GM12878 (cell line): Measurements from ENCODE around the gene IP6K3. TPM values are rescaled to one million over a fixed set of nuclear protein-coding genes. Genes with fewer than 3 reads are reported as not detected.

Experiments used
- ATAC-seq: fragments of 200-7000 bp; cut with Tn5 transposase; 3 replicates; pipeline ENCODE4 v1.9.1; 2020; ENCODE audit warnings: mild to moderate bottlenecking, moderate library complexity
- BruUV-seq: library from RNA; stranded (reverse); fragments of 400-500 nt; replicated peaks from 2 replicates; lab custom pipeline; 2021; lab: Mats Ljungman, UMichigan
- CTCF ChIA-PET: fragments of 300-600 bp; sonication (Branson Sonifier 250); formaldehyde crosslinking; extraction: SDS; loops from one replicate; lab custom pipeline; 2021; ENCODE audit warnings: inconsistent platforms; lab: Yijun Ruan, JAX
- POLR2A ChIA-PET: fragments of 350-600 bp; formaldehyde crosslinking; extraction: SDS; loops from one replicate; lab custom pipeline; 2021; ENCODE audit warnings: inconsistent platforms; lab: Charles Lee
- RAD21 ChIA-PET: fragments of 300-600 bp; sonication (Branson Sonifier 250); formaldehyde crosslinking; loops from one replicate; lab custom pipeline; 2023; ENCODE audit warnings: antibody characterized with exemption; ENCODE audit not compliant: unreplicated experiment; lab: Charles Lee
- SMC1A ChIA-PET: fragments of 300-600 bp; sonication (Branson Sonifier 250); formaldehyde crosslinking; loops from one replicate; lab custom pipeline; 2023; ENCODE audit not compliant: unreplicated experiment, uncharacterized antibody; lab: Charles Lee
- DNase-seq: peaks from one replicate; pipeline ENCODE4 v3.0.0-alpha.2; 2011; ENCODE audit warnings: low read depth, low spot score
- FAIRE-seq: peaks from 3 replicates; lab custom pipeline; 2011; peaks lifted over from hg19 to GRCh38; lab: Jason Lieb, UNC
- H2AFZ ChIP-seq: 2 replicates; pipeline ENCODE4 v1.6.0; 2011; ENCODE audit warnings: low read depth, low read length, control low read depth; ENCODE audit not compliant: control insufficient read depth
- H3K27ac ChIP-seq: 2 replicates; pipeline ENCODE4 v1.5.1; 2011; ENCODE audit warnings: control low read depth; ENCODE audit not compliant: control insufficient read depth, insufficient read depth
- H3K27me3 ChIP-seq, 2 experiments: replicated peaks in 1 of 2; 2 replicates each; pipeline versions ENCODE4 v1.6.0 to v1.6.1; 2011; ENCODE audit warnings: low read length in 1 of 2; ENCODE audit not compliant: control insufficient read depth in 2 of 2, insufficient read depth in 2 of 2
- H3K36me3 ChIP-seq, 2 experiments: 2 replicates each; pipeline ENCODE4 v1.5.1; 2011; ENCODE audit warnings: low read length in 1 of 2; ENCODE audit not compliant: control insufficient read depth in 2 of 2, insufficient read depth in 2 of 2
- H3K4me1 ChIP-seq: 2 replicates; pipeline ENCODE4 v1.6.1; 2011; ENCODE audit warnings: mild to moderate bottlenecking, low read length, moderate library complexity, mixed read lengths; ENCODE audit not compliant: control insufficient read depth, insufficient read depth
- H3K4me2 ChIP-seq: 2 replicates; pipeline ENCODE4 v1.6.0; 2011; ENCODE audit warnings: control low read depth; ENCODE audit not compliant: control insufficient read depth, insufficient read depth
- H3K4me3 ChIP-seq: fragments of 200-600 bp; sonication (generic); 2 replicates; pipeline ENCODE4 v1.5.1; 2016
- H3K79me2 ChIP-seq: 2 replicates; pipeline ENCODE4 v1.6.0; 2011; ENCODE audit warnings: low read length; ENCODE audit not compliant: control insufficient read depth, insufficient read depth
- H3K9ac ChIP-seq: 2 replicates; pipeline ENCODE4 v1.8.0; 2011; ENCODE audit warnings: low read length, control low read depth, mixed read lengths; ENCODE audit not compliant: control insufficient read depth, insufficient read depth
- H3K9me3 ChIP-seq: replicated peaks from 3 replicates; pipeline ENCODE4 v1.5.1; 2011; ENCODE audit warnings: mild to moderate bottlenecking, low read length; ENCODE audit not compliant: control insufficient read depth, insufficient read depth
- H4K20me1 ChIP-seq: 2 replicates; pipeline ENCODE4 v1.6.0; 2011; ENCODE audit not compliant: control insufficient read depth, insufficient read depth
- ESRRA ChIP-seq: IDR thresholded peaks from 2 replicates; pipeline ENCODE4 v1.6.1; 2012; ENCODE audit warnings: mild to moderate bottlenecking, low read length, improper control_type of control experiment
- FOXK2 ChIP-seq: fragments of 450-650 bp; IDR thresholded peaks from 2 replicates; pipeline ENCODE4 v1.6.1; 2017; ENCODE audit warnings: mild to moderate bottlenecking, moderate library complexity
- NFYB ChIP-seq: IDR thresholded peaks from 2 replicates; pipeline ENCODE4 v1.6.1; 2011; ENCODE audit warnings: low read depth, mild to moderate bottlenecking, low read length, improper control_type of control experiment, moderate library complexity; ENCODE audit not compliant: insufficient read depth
- POLR2AphosphoS2 ChIP-seq: IDR thresholded peaks from 2 replicates; pipeline ENCODE4 v1.6.1; 2011; ENCODE audit warnings: low read depth, mild to moderate bottlenecking, low read length, improper control_type of control experiment, moderate library complexity
- RFX5 ChIP-seq: IDR thresholded peaks from 2 replicates; pipeline ENCODE4 v1.6.1; 2011; ENCODE audit warnings: low read depth, low read length, improper control_type of control experiment
- SMC3 ChIP-seq: IDR thresholded peaks from 2 replicates; pipeline ENCODE4 v1.6.1; 2011; ENCODE audit warnings: low read length, improper control_type of control experiment, borderline replicate concordance
- SP1 ChIP-seq: IDR thresholded peaks from one replicate; pipeline ENCODE4 v1.6.1; 2011; ENCODE audit warnings: low read depth, low read length
- STAT3 ChIP-seq: IDR thresholded peaks from 2 replicates; pipeline ENCODE4 v1.6.1; 2011; ENCODE audit warnings: low read depth, low read length, improper control_type of control experiment
- SUPT20H ChIP-seq: IDR thresholded peaks from 2 replicates; pipeline ENCODE4 v1.6.1; 2011; ENCODE audit warnings: low read depth, mild to moderate bottlenecking, low read length, moderate library complexity, borderline replicate concordance; ENCODE audit not compliant: control insufficient read depth
- ZNF622 ChIP-seq: fragments of 450-650 bp; IDR thresholded peaks from 2 replicates; pipeline ENCODE4 v1.6.1; 2017; ENCODE audit warnings: mild to moderate bottlenecking, inconsistent platforms
- WGBS: methylation state at CpG from one replicate; pipeline ENCODE4 v1.1.6; 2016; ENCODE audit warnings: low lambda C conversion rate; ENCODE audit not compliant: insufficient replicate concordance, insufficient coverage; ENCODE audit errors: missing lambda C conversion rate; 5-methylcytosine and 5-hydroxymethylcytosine counted together
- in situ Hi-C: fragments of 300-500 bp; cut with MboI; formaldehyde crosslinking; loops from 9 replicates; pipeline ENCODE4 v1.14.3; 2018; ENCODE audit warnings: mixed read lengths
- intact Hi-C: fragments of 100-400 bp; cut with micrococcal nuclease; formaldehyde crosslinking; loops from one replicate; pipeline ENCODE4 v1.14.2; 2022; ENCODE audit not compliant: unreplicated experiment
- polyA plus RNA-seq, 11 experiments: library from polyadenylated mRNA; depleted of rRNA in 4 of 11; unstranded in 6 of 11; stranded (reverse) in 5 of 11; fragments of >200 nt; fragmentation: Nextera tagmentation in 4 of 11; fragmentation: Illumina TruSeq in 1 of 11; extraction: Ambion mirVana in 4 of 11; extraction: Trizol in 1 of 11; gene quantifications; 1 replicate in 1 of 11; 2 replicates in 10 of 11; pipeline versions ENCODE4 v1.2.1 to v1.2.3, GENCODE V29; 2011 to 2016; ENCODE audit warnings: inconsistent platforms in 2 of 11, missing spikeins in 2 of 11, low read depth in 1 of 11
- total RNA-seq, 4 experiments: library from RNA; depleted of rRNA in 3 of 4; stranded (reverse); fragments of >200 nt in 3 of 4; fragmentation: Illumina TruSeq in 1 of 4; extraction: Trizol in 1 of 4; gene quantifications; 2 replicates each; pipeline versions ENCODE4 v1.2.1 to v1.2.3, GENCODE V29; 2013 to 2021
- TF ChIP-seq, protein P1 (sequence below): IDR thresholded peaks from 2 replicates; pipeline ENCODE4 v1.6.1; 2011; ENCODE audit warnings: borderline replicate concordance, low read depth, mild to moderate bottlenecking, moderate library complexity, mixed read lengths, low read length; ENCODE audit not compliant: insufficient read depth; ENCODE audit errors: extremely low read length
- TF ChIP-seq, protein P2 (sequence below): fragments of 450-650 bp; IDR thresholded peaks from 2 replicates; pipeline ENCODE4 v1.6.1; 2016; ENCODE audit warnings: mild to moderate bottlenecking

The IP6K3 gene
- total and polyA plus RNA-seq, 10 of the 15 experiments (the other 5 are each of a cell fraction or from before 2014, with no cell fraction given): 0.02 to 0.15 (median 0.09) TPM; not detected in 7

DNA sequence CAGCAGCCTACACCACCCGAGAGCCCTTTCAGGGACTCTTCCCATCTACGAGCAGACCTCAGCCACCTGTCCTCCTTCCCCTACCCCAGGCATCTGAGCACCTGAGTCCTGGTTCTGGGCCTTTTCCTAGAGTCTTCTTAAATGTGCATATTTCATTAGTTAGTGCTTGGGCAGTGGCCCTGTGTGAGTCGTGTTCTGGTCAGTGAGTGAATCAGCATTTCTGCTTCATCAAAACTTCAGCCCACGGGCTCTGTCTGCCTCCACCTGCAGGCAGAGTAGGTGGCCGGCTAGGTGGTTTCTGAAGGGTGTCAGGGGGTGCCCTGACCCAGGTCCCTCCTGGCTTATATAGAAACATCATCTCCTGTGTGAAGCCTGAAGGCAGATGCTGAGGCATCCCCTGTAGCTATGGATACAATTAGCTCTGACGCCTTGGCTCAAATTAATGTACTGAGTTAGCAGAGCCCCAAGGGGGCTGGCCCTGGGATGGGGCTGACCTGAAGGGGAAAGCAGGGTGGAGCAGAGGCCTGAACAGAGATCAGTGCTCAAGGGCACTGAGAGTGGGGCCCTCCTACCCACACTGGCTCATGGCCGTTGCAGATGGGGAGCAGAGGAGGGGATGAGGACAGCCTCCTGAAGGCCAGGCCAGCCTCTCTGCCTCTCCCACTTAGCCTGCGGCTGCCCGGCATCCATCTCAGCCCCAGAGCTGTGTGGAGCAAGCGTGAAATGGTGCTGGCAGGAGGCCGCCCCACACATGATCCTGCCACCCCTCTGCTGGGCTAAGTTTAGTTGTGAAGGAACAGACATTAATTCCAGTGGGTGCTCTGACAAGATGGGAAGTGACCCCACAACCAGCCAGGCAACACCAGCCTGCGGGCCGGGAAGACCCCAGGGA lies 13.6 kb downstream of the IP6K3 start (continued):
- TF ChIP-seq SUPT20H (no peak), SMC3 (no peak), FOXK2 (no peak), POLR2AphosphoS2 (no peak)

DNA sequence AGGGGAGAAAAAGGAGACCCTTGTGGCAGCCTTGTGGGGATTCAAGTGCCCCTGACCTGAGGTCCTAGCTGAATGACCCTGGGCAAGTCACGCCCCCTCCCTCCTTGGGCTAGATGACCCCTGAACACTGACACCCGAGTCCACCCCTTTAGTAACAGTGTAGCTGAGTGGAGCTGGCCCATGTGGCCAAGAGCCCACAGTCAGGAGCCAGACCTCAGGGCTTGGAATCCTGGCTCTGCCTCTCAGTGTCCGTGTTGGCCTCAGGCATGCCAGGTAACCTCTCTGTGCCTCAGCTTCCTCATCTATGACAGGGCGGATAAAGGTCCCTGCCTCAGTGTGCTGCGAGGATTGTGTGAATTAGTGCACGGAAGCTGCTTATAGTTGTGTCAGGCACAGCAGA lies 14.3 kb downstream of the IP6K3 start:
- no peaks in the 10 kb centered on the region for H3K9me3 ChIP-seq
- H3K27ac ChIP-seq: no peak overlapping the region
- no peak for ATAC-seq
- H3K27me3 ChIP-seq: peaks cover 0 to 4% of the 10 kb centered on the region in 2 experiments; a peak in 1 of 4 replicates
- POLR2A ChIA-PET: no interaction called here
- BruUV-seq: no TSS peak
- WGBS: 40% methylated on average over 6 of the region's 6 CpGs
- in situ Hi-C loops: no loop called here
- SMC1A ChIA-PET: no interaction called here
- TF ChIP-seq ESRRA (no peak), ZNF622 (no peak), RFX5 (no peak), STAT3 (no peak), NFYB (no peak), SP1 (no peak), POLR2AphosphoS2 (no peak), SUPT20H (no peak)
- TF ChIP-seq, protein P1, sequence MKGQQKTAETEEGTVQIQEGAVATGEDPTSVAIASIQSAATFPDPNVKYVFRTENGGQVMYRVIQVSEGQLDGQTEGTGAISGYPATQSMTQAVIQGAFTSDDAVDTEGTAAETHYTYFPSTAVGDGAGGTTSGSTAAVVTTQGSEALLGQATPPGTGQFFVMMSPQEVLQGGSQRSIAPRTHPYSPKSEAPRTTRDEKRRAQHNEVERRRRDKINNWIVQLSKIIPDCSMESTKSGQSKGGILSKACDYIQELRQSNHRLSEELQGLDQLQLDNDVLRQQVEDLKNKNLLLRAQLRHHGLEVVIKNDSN: no peak
- TF ChIP-seq, protein P2, sequence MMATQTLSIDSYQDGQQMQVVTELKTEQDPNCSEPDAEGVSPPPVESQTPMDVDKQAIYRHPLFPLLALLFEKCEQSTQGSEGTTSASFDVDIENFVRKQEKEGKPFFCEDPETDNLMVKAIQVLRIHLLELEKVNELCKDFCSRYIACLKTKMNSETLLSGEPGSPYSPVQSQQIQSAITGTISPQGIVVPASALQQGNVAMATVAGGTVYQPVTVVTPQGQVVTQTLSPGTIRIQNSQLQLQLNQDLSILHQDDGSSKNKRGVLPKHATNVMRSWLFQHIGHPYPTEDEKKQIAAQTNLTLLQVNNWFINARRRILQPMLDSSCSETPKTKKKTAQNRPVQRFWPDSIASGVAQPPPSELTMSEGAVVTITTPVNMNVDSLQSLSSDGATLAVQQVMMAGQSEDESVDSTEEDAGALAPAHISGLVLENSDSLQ: no peak
- H3K4me3 ChIP-seq: no peak overlapping the region
- no peaks in the 10 kb centered on the region; the same call in 1 of the 2 replicates for H4K20me1 ChIP-seq
- RAD21 ChIA-PET: no interaction called here
- H3K9ac ChIP-seq: no peak overlapping the region
- no peaks in the 10 kb centered on the region for H3K4me1 ChIP-seq
- FAIRE-seq: no peak
- H3K36me3 ChIP-seq: no peaks in the 10 kb centered on the region
- CTCF ChIA-PET: interaction anchor here (1.4 to 1.7 kb wide), 2 partner anchors 10 to 12 kb away, joined by 4 read pairs; no protein-coding TSS in a partner anchor
- no peak overlapping the region for H3K4me2 ChIP-seq
- no peak for DNase-seq
- intact Hi-C loops: no loop called here
- H2AFZ ChIP-seq: no peak overlapping the region
- H3K79me2 ChIP-seq: no peaks in the 10 kb centered on the region
